NCI-H2171 treated with DMSO at 0.1 percent for 48 hours (cell line): ENCODE measurements around the gene MAGIX.
"Not testable (repeated sequence)": the region's sequence is repeated elsewhere in the genome, so short reads cannot be mapped to it uniquely, and the experiment has no call there.

Experiments
- DNase-seq: peaks from one replicate; lab custom pipeline; 2025; lab: John Stamatoyannopoulos, UW

MAGIX gene

DNA sequence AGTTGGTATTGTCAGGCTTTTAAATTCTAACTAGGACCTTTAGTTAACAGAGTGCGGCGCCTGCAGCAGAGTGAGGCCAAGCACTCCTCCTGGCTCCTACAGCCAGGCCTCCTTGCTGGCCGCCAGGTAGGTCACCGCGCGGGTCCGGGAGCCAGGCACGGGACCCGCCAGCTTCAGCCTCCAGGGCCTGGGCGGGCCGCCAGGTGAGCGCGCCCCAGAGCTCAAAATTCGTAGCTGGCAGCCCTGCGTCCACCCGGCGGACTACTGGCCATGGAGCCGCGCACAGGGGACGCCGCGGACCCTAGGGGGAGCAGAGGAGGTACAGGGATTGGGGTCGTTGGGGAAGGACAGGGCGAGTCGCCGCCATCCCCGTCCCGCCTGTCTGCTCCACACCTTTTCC lies at the start of gene MAGIX:
MAGIX (plus strand) TSS at position 139 of the 400 bp plus-strand sequence; CDS start at position 271, 132 bp downstream.
- no peak for DNase-seq

DNA sequence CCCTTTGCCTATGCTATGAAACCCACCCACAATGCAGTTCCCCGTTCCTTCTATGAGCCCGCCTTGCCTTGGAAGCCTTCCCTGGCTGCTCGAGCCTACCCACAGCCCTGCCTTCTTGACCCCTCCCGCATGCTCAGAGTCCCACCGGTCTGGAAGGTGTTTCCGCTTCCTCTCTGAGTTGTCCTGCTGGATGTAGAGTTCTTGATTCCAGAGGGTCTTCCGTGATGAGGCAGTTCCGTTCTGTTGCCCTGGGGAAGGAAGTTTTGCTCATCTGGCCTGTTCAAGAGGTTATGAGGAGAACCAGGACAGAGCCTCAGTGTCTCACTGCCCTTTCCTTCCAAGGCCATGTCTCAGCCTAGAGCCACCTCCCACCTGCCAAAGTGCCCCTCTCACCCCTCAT lies 46.5 kb upstream of the MAGIX start:
- DNase-seq, result no peak

DNA sequence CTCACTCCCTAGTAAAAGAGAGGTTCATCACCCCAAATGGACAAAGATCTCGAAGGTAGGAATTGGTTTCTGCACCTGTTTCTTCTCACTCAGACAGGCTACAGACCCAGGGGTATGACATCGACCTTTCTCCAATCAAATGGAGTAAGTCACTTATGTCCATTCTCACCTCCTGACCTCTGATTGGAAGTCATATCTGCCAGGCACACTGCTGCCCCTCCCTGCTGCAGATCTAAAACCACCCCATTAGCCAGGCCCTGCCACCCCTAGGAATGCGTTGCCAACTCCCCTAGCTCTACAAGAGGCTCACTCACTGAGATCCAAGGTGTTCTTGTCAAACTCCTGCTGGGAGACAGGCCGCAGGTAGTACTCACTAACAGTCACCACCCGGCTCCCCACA lies 45.8 kb upstream of the MAGIX start:
- DNase-seq, result no peak

DNA sequence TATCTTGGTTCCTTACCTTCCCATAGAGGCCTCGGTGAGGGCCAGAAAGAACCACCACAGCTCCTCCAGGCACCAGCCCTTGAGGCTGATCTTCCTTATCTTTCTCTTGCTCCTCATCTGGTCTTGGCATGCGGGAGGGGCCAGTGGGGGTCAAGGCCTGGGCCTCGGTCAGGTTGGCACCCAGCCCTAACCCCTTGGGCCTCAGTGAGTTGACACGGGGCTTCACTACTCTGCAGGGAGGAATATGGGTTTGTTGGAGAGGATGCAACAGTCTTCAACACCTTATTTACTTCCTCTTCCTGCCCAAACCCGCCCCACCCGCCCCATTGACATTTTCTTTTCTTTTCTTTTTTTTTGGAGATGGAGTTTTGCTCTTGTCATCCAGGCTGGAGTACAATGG lies 45.0 kb upstream of the MAGIX start:
- no peak for DNase-seq

DNA sequence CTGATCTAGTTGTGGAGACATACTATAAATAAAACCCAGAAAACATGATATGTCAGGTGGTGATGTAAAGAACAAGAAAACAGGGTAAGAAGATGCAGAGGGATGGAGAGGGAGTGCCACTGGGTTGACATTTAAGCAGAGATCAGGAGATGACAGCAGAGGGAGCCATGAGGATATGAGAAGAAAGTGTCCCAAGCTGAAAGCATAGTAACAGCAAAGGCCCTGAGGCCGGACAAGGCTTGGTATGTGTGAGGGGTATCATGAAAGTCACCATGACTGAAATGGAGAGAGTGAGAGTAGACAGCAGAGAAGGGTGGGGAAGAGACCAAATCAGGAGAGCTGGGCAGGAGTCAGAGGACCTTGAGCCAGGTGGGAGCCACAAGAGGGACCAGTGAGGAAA lies 42.5 kb upstream of the MAGIX start:
- DNase-seq, result no peak

DNA sequence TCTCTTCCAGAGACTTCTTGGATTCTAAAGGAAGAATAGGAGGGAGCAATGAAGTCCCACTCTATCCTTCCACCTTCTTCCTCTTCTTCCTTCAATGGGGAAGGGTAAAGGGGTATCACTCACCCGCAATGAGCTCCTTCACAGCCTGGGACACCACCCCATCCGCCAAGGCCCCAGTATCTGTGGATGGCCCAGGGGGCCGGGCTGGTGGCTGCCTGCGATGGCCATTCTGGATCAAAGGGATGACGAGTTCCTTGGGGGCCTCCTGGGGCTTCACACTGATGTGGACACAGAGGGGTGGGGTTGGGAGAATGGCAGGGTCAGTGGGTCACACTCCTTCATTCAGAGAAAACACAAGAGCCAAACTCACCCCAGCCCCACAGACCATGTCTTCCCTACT lies 40.1 kb upstream of the MAGIX start:
- no peak for DNase-seq

DNA sequence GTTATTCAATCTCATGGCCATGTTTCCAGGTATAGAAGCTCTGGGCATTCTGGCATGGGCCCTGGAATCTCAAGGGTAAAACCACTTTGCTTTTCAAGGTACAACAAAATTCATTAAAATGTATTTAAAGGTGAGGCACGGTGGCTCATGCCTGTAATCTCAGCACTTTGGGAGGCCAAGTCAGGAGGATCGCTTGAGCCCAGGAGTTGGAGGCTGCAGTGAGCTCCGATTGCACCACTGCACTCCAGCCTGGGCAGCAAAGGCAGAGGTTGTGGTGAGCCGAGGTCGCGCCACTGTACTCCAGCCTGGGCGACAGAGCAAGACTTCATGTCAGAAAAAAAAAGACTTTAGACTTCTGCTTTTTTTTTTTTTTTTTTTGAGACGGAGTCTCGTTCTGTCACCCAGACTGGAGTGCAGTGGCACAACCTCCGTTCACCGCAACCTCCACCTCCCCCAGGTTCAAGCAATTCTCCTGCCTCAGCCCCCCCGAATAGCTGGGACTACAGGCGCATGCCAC lies 34.8 kb upstream of the MAGIX start:
- DNase-seq, result not testable (repeated sequence)

DNA sequence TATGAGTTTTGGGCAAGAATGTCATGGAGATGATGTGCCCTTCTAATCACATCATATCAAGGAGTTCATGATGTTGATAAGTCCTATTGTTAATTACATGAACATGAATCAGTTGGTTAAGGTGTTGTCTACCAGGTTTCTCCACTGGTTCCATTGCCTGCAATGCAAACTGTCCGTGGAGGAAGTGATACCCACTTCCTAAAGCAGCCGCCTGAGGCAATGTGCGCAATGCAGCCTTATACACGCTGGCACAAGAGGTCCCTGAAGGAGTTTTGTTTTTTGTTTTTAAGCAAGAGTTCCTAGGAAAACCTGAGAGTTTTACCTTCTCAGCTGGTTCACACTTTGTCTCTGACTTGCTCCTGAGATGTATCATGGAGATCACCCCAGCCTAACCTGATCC lies 33.1 kb upstream of the MAGIX start:
- DNase-seq, result no peak

DNA sequence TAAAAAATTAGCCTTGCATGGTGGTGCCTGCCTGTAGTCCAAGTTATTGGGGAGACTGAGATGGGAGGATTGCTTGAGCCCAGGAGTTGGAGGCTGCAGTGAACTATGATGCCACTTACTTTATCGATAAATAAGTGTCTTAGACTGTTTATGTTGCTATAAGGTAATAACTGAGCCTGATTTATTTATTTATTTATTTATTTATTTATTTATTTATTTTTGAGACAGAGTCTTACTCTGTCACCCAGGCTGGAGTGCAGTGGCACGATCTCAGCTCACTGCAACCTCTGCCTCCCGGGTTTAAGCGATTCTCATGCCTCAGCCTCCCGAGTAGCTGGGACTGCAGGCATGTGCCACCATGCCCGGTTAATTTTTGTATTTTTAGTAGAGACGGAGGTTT lies 30.3 kb upstream of the MAGIX start:
- not testable (repeated sequence) for DNase-seq

DNA sequence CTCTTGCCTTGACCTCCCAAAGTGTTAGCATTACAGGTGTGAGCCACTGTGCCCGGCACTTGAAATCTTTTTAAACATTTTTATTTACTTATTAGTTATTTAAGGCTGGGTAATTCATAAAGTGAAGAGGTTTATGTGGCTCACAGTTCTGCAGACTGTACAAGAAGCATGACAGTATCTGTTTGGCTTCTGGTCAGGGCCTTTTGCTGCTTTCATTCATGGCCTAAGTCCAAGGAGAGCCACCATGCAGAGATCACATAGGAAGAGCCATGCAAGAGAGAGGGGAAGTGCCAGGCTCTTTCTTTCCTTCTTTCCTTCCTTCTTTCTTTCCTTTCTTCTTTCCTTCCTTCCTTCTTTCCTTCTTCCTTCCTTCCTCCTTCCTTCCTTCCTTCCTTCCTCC lies 28.8 kb upstream of the MAGIX start:
- DNase-seq, result no peak

DNA sequence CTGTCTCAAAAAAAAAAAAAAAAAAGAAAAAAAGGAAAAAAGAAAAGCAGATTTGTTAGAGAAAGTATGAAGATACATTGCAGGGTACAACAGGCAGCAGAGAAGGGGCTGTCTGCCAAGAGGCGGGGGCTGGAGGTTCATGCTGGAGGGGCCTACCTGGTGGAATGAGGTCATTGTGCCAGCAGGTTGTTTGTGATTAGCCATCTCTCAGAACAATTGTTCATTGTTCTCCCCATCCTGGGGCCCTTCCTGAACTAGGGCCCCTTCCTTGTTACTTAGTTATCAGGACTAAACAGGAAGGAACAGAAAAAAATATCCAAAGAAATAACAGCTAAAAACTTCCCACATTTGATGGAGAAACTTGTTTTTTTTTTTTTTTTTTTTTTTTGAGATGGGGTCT lies 25.1 kb upstream of the MAGIX start:
- DNase-seq, result no peak

DNA sequence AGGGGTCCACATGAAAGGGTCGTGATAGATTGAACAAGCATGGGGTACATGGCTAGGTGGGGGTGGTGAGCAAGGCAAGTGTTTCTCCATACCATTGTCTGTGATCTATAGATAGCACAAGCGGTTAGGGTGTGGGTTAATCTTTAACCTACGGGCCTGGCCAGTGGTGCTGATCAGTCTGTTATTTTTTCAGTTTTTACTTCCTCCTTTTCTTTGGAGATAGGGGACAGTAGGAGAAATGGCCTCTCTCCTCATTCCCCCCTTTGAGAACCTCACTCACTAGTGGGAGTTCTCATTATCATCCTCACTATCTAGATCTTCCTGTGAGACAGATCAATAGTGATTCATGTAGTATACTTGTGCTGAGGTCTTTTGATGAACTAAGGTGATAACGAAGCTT lies 22.8 kb upstream of the MAGIX start:
- no peak for DNase-seq

DNA sequence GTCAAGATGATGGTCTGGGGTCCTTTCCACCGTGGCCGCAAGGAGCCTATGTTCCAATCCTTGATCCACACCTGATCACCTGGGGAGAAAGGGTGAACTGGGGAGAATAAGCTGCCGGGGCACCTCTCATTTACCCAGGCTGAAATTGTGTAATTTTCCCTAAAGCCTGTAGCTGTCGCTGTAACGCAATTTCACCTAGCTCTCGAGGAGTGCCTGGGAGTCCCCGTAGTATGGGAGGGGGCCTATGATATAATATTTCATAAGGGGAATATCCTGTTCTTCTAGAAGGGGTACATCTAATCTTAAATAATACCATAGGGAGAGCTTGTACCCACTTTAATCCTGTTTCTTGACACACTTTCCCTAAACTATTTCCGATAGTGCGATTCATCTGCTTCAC lies 20.3 kb upstream of the MAGIX start:
- not testable (repeated sequence) for DNase-seq

DNA sequence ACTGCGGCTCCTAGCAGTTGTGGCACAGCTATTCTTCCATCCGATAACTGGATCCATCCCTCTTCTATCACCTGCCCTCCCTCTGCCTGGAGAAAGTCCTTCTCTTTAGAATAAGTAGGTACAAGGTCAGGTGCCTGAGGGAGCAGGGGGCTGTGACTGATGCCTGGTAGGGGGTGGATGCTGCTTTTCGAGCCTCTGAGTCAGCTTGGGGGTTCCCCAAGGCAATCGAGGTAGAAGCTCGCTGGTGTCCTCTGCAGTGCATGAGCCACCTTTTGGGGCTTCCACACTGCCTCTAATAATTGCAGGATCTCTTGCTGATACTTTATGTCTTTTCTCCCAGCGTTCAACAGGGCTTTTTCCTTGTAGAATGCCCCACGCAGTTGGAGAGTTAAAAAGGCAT lies 19.4 kb upstream of the MAGIX start:
- DNase-seq, result not testable (repeated sequence)

DNA sequence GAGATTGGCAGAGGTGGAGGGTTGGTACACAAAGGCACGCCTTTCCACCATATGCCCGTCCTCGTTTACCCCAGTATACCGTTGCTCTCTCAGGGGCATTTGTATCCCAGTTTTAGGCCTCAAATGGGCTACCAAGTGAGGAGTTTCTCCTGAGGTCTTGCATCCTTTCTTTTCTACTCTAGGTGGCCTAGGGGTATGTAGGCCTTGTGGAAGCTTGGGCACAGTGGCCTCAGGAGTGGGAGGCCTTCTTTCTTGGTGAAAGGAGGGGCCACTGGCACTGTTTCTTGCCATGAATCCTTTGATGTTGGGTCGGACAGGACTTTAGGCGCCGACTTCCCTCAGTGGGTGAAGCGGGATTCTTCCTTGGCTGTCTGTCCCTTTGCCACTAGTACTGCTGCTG lies 15.3 kb upstream of the MAGIX start:
- DNase-seq, result no peak

DNA sequence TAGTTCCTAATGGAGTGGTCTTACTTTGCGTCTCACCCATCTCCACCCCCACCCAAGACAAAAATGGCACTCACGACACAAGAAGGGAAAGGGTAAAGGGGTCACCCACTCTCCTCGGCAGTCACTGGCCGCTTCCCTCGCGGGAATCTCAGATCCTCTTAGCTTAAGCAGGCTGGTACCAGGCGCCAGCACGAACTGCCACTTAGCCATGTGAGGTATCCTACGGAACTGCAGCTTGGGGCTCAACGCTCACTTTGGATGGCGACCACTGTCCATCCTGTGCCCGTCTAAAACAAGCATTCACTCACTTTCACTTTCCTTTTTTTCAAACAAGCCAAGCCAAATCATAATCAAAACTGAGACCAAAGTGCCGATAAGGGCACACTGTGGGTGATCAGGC lies 14.6 kb upstream of the MAGIX start:
- no peak for DNase-seq

DNA sequence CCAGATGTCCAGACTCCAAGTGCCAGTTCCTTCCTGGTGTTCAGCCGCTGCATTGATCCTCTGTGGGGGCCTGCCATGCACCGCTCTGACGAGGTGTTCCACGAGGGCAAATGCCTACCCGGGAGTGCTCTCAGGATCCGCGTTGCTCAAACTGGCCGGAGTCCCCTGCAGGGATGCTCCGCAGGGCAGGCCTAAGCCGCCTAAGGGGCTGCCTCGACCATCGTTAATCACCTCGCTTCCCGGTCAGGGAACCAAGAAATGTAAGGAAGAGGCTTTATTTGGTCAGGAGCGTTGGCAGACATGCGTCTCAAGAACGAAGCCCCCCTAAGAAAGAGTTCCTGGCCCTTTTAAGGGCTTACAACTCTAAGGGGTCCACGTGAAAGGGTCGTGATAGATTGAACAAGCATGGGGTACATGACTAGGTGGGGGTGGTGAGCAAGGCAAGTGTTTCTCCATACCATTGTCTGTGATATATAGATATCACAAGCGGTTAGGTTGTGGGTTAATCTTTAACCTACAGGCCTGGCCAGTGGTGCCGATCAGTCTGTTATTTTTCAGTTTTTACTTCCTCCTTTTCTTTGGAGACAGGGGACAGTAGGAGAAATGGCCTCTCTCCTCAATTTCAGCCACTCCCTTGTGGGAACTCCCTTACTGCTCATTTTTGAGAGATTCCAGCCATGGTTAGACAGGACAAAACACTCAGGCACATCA lies 14.0 kb upstream of the MAGIX start:
- DNase-seq, result not testable (repeated sequence)

DNA sequence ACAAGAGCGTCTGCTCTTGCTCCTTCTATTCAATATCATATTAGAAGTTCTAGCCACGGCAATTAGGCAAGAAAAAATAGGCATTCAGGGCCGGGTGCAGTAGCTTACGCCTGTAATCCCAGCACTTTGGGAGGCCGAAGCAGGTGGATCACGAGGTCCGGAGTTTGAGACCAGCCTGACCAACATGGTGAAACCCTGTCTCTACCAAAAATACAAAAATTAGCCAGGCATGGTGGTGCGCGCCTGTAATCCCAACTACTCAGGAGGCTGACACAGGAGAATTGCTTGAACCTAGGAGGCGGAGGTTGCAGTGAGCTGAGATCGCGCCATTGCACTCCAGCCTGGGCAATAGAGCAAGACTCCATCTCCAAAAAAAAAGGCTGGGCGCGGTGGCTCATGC lies 13.3 kb upstream of the MAGIX start:
- not testable (repeated sequence) for DNase-seq

DNA sequence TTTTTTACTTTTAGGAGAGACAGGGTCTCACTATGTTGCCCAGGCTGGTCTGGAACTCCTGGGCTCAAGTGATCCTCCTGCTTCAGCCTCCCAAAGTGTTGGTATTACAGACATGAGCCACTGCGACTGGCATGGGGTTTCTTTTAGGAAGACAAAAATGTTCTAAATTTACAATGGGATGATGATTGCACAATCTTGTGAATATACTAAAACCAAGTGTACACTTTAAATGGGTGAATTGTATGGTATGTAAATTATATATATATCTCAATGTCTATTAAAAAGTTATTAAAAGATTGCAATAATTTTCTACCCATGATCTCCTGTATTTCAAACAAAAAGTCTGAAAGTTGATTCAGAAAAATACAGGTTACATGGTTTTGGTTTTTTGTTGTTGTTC lies 9.1 kb upstream of the MAGIX start:
- no peak for DNase-seq

DNA sequence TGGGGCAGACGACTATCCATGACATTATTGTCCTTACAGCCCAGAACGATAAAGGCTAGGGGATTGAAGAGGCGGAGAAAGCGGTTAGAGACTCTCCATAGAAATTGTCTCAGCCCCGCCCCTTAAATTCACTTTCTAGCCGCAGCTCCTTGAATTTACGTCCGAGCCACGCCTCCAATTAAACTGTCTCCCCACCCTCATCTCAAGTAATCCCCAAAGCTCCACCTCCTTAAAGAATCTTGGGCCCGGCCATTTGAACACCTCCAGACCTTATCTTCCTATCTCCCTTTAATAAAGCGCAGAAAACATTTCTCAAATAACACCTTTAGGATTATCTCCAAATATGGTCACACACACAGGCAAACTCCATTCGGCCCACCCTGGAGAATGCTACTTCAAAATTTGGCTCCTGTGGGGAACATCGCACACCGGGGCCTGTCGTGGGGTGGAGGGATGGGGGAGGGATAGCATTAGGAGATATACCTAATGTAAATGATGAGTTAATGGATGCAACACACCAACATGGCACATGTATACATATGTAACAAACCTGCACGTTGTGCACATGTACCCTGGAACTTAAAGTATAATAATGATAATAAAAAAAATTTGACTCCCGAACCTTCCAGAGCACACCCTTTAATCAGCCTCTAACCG lies 7.2 kb upstream of the MAGIX start:
- peak; percentile 28 for DNase-seq

DNA sequence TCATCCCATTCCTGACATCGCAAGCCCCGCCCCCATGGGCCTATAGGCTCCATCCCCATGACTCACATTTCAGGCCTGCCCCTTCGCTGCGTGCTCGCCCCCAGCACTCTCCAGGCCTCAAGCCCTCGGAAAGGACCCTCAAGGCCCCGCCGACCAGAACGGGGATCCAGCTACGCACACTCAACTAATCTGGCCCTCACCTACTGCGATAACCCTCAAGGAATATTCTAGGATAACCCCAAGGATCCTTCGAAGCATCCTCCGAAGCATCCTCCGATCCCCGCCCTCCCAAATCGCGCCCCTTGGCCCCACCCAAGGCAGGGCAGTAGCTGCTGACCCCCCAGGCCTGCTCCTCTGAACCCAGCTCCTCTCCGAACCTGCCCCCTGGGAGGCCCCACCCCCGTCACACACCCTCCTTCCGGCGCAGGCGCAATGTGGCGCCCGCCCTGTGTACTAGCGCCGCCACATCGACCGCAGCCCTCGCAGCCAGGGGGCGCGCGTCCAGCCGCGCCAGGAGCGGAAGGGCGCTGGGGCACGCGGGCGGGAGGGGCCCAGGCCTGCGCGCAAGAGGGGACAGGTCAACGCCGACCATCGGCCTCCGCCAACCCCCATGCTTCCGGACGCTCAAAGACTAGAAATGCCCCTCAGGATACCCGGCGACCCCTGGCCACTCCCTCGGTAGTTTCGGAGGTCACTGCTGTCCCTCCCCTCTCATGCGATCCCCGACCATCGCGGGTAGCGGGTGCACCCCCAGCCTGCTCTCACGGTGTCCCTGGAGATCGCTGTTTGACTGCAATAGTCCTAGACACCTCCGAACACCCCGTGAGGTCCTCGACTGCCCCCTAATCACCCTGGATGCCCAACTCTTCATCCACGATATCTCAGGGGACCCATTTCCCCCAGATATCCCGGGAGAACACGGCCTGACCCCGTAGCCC lies 6.4 kb upstream of the MAGIX start:
- peak; percentile 76 for DNase-seq

DNA sequence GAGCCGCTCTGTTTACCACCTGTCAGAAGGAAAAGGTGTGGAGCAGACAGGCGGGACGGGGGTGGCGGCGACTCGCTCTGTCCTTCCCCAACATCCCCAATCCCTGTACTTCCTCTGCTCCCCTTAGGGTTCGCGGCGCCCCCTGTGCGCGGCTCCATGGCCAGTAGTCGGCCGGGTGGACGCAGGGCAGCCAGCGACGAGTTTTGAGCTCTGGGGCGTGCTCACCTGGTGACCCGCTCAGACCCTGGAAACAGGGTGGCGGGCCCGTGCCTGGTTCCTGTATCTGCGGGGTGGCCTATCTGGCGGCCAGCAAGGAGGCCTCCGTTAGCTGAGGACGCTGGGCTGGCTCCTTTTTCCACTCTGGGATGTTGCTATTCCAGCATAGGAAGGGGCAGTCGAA lies 5.4 kb upstream of the MAGIX start:
- no peak for DNase-seq

DNA sequence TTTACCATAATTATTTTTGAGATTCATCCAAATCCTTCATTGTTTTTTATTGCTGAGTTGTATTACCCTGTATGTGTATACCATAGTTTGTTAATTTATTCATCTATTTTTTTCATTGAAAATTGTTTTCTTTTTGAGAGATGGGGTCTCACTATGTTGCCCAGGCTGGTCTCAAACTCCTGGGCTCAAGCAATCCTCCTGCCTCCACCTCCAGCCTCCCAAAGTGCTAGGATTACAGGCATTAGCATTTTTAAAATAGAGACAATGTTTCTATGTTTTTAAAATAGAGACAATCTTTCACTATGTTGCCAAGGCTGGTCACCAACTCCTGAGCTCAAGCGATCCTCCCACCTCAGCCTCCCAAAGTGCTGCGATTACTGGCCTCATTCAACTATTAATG lies 1.6 kb upstream of the MAGIX start:
- DNase-seq, result no peak
